ENCODE data around the gene EXOSC2. TPM values are rescaled to one million over a fixed set of nuclear protein-coding genes. Genes with fewer than 3 reads are reported as not detected.
"Not testable (repeated sequence)": the region's sequence is repeated elsewhere in the genome, so short reads cannot be mapped to it uniquely, and the experiment has no call there.

The EXOSC2 gene
- total RNA-seq, 1 donor from 2014 or later, result 15.6 TPM

GRCh38 chr9:130685104-130685503 lies 8.5 kb upstream of the EXOSC2 start:
- no peaks in the 10 kb centered on the region for H3K9me3 Mint-ChIP-seq (ENCODE audit: low read depth)
- no peak overlapping the region for H3K4me3 Mint-ChIP-seq (ENCODE audit: unreplicated experiment)
- no peak for TF ChIP-seq CTCF (IDR thresholded peaks at IDR 0.05)
- H3K27me3 Mint-ChIP-seq (ENCODE audit: low read depth), result no peaks in the 10 kb centered on the region
- no peak for DNase-seq (ENCODE audit: low spot score)
- no peak overlapping the region for H3K27ac Mint-ChIP-seq (ENCODE audit: unreplicated experiment)
- peaks cover 7% of the 10 kb centered on the region for H3K4me1 Mint-ChIP-seq (ENCODE audit: low read depth)
- no peaks in the 10 kb centered on the region for H3K36me3 Mint-ChIP-seq (ENCODE audit: low read depth)

GRCh38 chr9:130685945-130686344 lies 7.6 kb upstream of the EXOSC2 start:
- DNase-seq (ENCODE audit: low spot score); H3K36me3 Mint-ChIP-seq (ENCODE audit: low read depth); H3K9me3 Mint-ChIP-seq (ENCODE audit: low read depth); H3K27me3 Mint-ChIP-seq (ENCODE audit: low read depth); H3K27ac Mint-ChIP-seq (ENCODE audit: unreplicated experiment); H3K4me3 Mint-ChIP-seq (ENCODE audit: unreplicated experiment): not testable (repeated sequence)
- peaks cover 12% of the 10 kb centered on the region for H3K4me1 Mint-ChIP-seq (ENCODE audit: low read depth)

GRCh38 chr9:130687615-130688014 lies 6.0 kb upstream of the EXOSC2 start:
- Mint-ChIP-seq H3K27me3 (ENCODE audit: low read depth) (no peaks in the 10 kb centered on the region), H3K36me3 (ENCODE audit: low read depth) (no peaks in the 10 kb centered on the region), H3K4me1 (ENCODE audit: low read depth) (peaks cover 6% of the 10 kb centered on the region), H3K4me3 (ENCODE audit: unreplicated experiment) (no peak overlapping the region), H3K27ac (ENCODE audit: unreplicated experiment) (no peak overlapping the region), H3K9me3 (ENCODE audit: low read depth) (no peaks in the 10 kb centered on the region)
- DNase-seq (ENCODE audit: low spot score), result no peak
- TF ChIP-seq CTCF (IDR thresholded peaks at IDR 0.05), result no peak

GRCh38 chr9:130688072-130688471 lies 5.5 kb upstream of the EXOSC2 start:
- Mint-ChIP-seq H3K36me3 (ENCODE audit: low read depth) (no peaks in the 10 kb centered on the region), H3K9me3 (ENCODE audit: low read depth) (no peaks in the 10 kb centered on the region), H3K4me3 (ENCODE audit: unreplicated experiment) (no peak overlapping the region), H3K4me1 (ENCODE audit: low read depth) (peaks cover 10% of the 10 kb centered on the region), H3K27ac (ENCODE audit: unreplicated experiment) (no peak overlapping the region), H3K27me3 (ENCODE audit: low read depth) (no peaks in the 10 kb centered on the region)
- TF ChIP-seq CTCF (IDR thresholded peaks at IDR 0.05), result no peak
- DNase-seq (ENCODE audit: low spot score), result no peak

- H3K36me3 Mint-ChIP-seq (ENCODE audit: low read depth), result no peaks in the 10 kb centered on the region
- DNase-seq (ENCODE audit: low spot score), result no peak
- peaks cover 19% of the 10 kb centered on the region for H3K4me1 Mint-ChIP-seq (ENCODE audit: low read depth)
- H3K4me3 Mint-ChIP-seq (ENCODE audit: unreplicated experiment), result no peak overlapping the region
- no peaks in the 10 kb centered on the region for H3K9me3 Mint-ChIP-seq (ENCODE audit: low read depth)
- peak overlapping the region; percentile 24 for H3K27ac Mint-ChIP-seq (ENCODE audit: unreplicated experiment)
- H3K27me3 Mint-ChIP-seq (ENCODE audit: low read depth), result no peaks in the 10 kb centered on the region
- TF ChIP-seq CTCF (IDR thresholded peaks at IDR 0.05), result no peak
Measured at GRCh38 chr9:130689572-130689936, 4.0 kb upstream of the EXOSC2 start.

GRCh38 chr9:130689937-130690700 lies 3.5 kb upstream of the EXOSC2 start:
- Mint-ChIP-seq H3K4me3 (ENCODE audit: unreplicated experiment) (peak overlapping the region; percentile 52), H3K9me3 (ENCODE audit: low read depth) (no peaks in the 10 kb centered on the region), H3K36me3 (ENCODE audit: low read depth) (no peaks in the 10 kb centered on the region), H3K27ac (ENCODE audit: unreplicated experiment) (peak overlapping the region; percentile 72), H3K27me3 (ENCODE audit: low read depth) (no peaks in the 10 kb centered on the region), H3K4me1 (ENCODE audit: low read depth) (peaks cover 23% of the 10 kb centered on the region)
- DNase-seq (ENCODE audit: low spot score), result no peak
- TF ChIP-seq CTCF (IDR thresholded peaks at IDR 0.05), result no peak
